SK-N-SH (cell line): Measurements from ENCODE around the gene TRIM4. TPM values are rescaled to one million over a fixed set of nuclear protein-coding genes. Genes with fewer than 3 reads are reported as not detected.

ENCODE experiments used
- CTCF ChIA-PET: fragments of 300-600, 350-600 bp; formaldehyde crosslinking; extraction: SDS; loops from one replicate; lab custom pipeline; 2021; lab: Yijun Ruan, JAX
- POLR2A ChIA-PET: fragments of 350-600 bp; sonication (Branson Sonifier 250); formaldehyde crosslinking; extraction: SDS; loops from one replicate; lab custom pipeline; 2020; ENCODE audit warnings: antibody characterized with exemption, inconsistent platforms; lab: Yijun Ruan, JAX
- DNase-seq: peaks from one replicate; pipeline ENCODE4 v3.0.0; 2012
- H2AFZ ChIP-seq: fragments of 200-600 bp; sonication (generic); 2 replicates; pipeline ENCODE4 v1.8.1; 2016; ENCODE audit warnings: antibody characterized with exemption, mild to moderate bottlenecking, low read depth
- H3F3A ChIP-seq: fragments of 200-600 bp; sonication (generic); replicated peaks from 2 replicates; pipeline ENCODE3; 2016; ENCODE audit warnings: antibody characterized with exemption, mild to moderate bottlenecking; ENCODE audit not compliant: insufficient read depth
- H3K27ac ChIP-seq, 2 experiments: fragments of 200-500 bp in 1 of 2; fragments of 200-600 bp in 1 of 2; sonication (Bioruptor generic) in 1 of 2; sonication (generic), shearing (Covaris generic) in 1 of 2; 2 replicates each; pipeline versions ENCODE4 v1.5.1 to v1.6.1; 2014 to 2016; ENCODE audit warnings: low read depth in 2 of 2, inconsistent platforms in 1 of 2, low read length in 1 of 2, mild to moderate bottlenecking in 1 of 2, mixed read lengths in 1 of 2
- H3K27me3 ChIP-seq: fragments of 200-600 bp; sonication (generic), shearing (Covaris generic); 2 replicates; pipeline ENCODE4 v1.6.1; 2016; ENCODE audit warnings: mixed run types; ENCODE audit not compliant: insufficient read depth
- H3K36me3 ChIP-seq, 2 experiments: fragments of 200-500 bp in 1 of 2; fragments of 200-600 bp in 1 of 2; sonication (Bioruptor generic) in 1 of 2; sonication (generic) in 1 of 2; replicated peaks in 1 of 2; 2 replicates each; pipeline versions ENCODE3 to v1.5.1; 2014 to 2016; ENCODE audit warnings: low read length in 1 of 2, mild to moderate bottlenecking in 1 of 2; ENCODE audit not compliant: insufficient read depth in 2 of 2, control insufficient read depth in 1 of 2
- H3K4me1 ChIP-seq, 2 experiments: fragments of 200-500 bp in 1 of 2; fragments of 200-600 bp in 1 of 2; sonication (Bioruptor generic) in 1 of 2; sonication (generic), shearing (Covaris generic) in 1 of 2; 2 replicates each; pipeline versions ENCODE4 v1.5.1 to v1.6.1; 2014 to 2016; ENCODE audit warnings: low read depth in 1 of 2, low read length in 1 of 2, mixed run types in 1 of 2; ENCODE audit not compliant: insufficient read depth in 2 of 2, control insufficient read depth in 1 of 2
- H3K4me2 ChIP-seq: fragments of 200-600 bp; sonication (generic), shearing (Covaris generic); 2 replicates; pipeline ENCODE4 v1.6.1; 2017; ENCODE audit warnings: mixed run types
- H3K4me3 ChIP-seq, 2 experiments: fragments of 200-500 bp in 1 of 2; fragments of 200-600 bp in 1 of 2; sonication (Bioruptor generic) in 1 of 2; sonication (generic), shearing (Covaris generic) in 1 of 2; 2 replicates each; pipeline versions ENCODE4 v1.5.1 to v1.8.1; 2014 to 2016; ENCODE audit warnings: low read depth in 2 of 2, inconsistent platforms in 1 of 2, low read length in 1 of 2, mild to moderate bottlenecking in 1 of 2, mixed read lengths in 1 of 2, moderate library complexity in 1 of 2
- H3K79me2 ChIP-seq: fragments of 200-600 bp; sonication (generic); 2 replicates; pipeline ENCODE4 v1.8.1; 2017; ENCODE audit warnings: mild to moderate bottlenecking; ENCODE audit not compliant: insufficient read depth
- H3K9ac ChIP-seq: fragments of 200-600 bp; sonication (generic); 2 replicates; pipeline ENCODE4 v1.6.1; 2017; ENCODE audit warnings: mixed run types
- H3K9me2 ChIP-seq: fragments of 200-600 bp; sonication (generic); 2 replicates; pipeline ENCODE4 v1.6.1; 2017; ENCODE audit warnings: mixed run types
- H3K9me3 ChIP-seq: fragments of 200-600 bp; sonication (generic); 2 replicates; pipeline ENCODE4 v1.6.1; 2017; ENCODE audit warnings: mixed run types, mild to moderate bottlenecking, moderate library complexity
- H4K20me1 ChIP-seq: fragments of 200-600 bp; sonication (generic); 2 replicates; pipeline ENCODE4 v1.6.1; 2017; ENCODE audit warnings: mild to moderate bottlenecking, mixed run types; ENCODE audit not compliant: insufficient read depth
- CHD2 ChIP-seq: fragments of 150-350 bp; IDR thresholded peaks from 2 replicates; pipeline ENCODE4 v1.6.1; 2018; ENCODE audit warnings: low read length; ENCODE audit not compliant: partially characterized antibody
- EP300 ChIP-seq, 2 experiments: IDR thresholded peaks; 2 replicates each; pipeline versions ENCODE4 v1.4.0 to v1.6.1; 2012; ENCODE audit warnings: borderline replicate concordance in 1 of 2, low read depth in 1 of 2, low read length in 1 of 2
- FOSL2 ChIP-seq: IDR thresholded peaks from 2 replicates; pipeline ENCODE4 v1.4.0; 2012; ENCODE audit warnings: low read depth, mild to moderate bottlenecking, moderate library complexity, borderline replicate concordance
- FOXJ3 ChIP-seq: sonication (generic); formaldehyde crosslinking; IDR thresholded peaks from 2 replicates; pipeline ENCODE4 v1.5.1; 2020; ENCODE audit warnings: mild to moderate bottlenecking, missing genetic modification reagents
- GABPA ChIP-seq: IDR thresholded peaks from 2 replicates; pipeline ENCODE4 v1.4.0; 2012; ENCODE audit warnings: low read depth, mild to moderate bottlenecking
- JUND ChIP-seq: IDR thresholded peaks from 2 replicates; pipeline ENCODE4 v1.4.0; 2012
- NFIC ChIP-seq: IDR thresholded peaks from 2 replicates; pipeline ENCODE4 v1.4.0; 2012; ENCODE audit warnings: borderline replicate concordance
- POLR2AphosphoS5 ChIP-seq: IDR thresholded peaks from 2 replicates; pipeline ENCODE4 v1.6.1; 2012; ENCODE audit warnings: low read depth, low read length
- RCOR1 ChIP-seq: fragments of 150-350 bp; IDR thresholded peaks from 2 replicates; pipeline ENCODE4 v1.6.1; 2017; ENCODE audit warnings: antibody characterized with exemption, low read length
- SIN3A ChIP-seq: IDR thresholded peaks from 2 replicates; pipeline ENCODE4 v1.6.1; 2012; ENCODE audit warnings: low read depth, mild to moderate bottlenecking, low read length, moderate library complexity, borderline replicate concordance
- SMC3 ChIP-seq: IDR thresholded peaks from 2 replicates; pipeline ENCODE4 v1.6.1; 2012; ENCODE audit warnings: low read depth, low read length, improper control_type of control experiment
- TCF12 ChIP-seq: IDR thresholded peaks from 2 replicates; pipeline ENCODE4 v1.4.0; 2012
- TEAD4 ChIP-seq: IDR thresholded peaks from 2 replicates; pipeline ENCODE4 v1.4.0; 2012; ENCODE audit warnings: mild to moderate bottlenecking, borderline replicate concordance; ENCODE audit not compliant: insufficient read depth
- WGBS: methylation state at CpG from one replicate; pipeline ENCODE4 v1.1.6; 2017; ENCODE audit warnings: low lambda C conversion rate; 5-methylcytosine and 5-hydroxymethylcytosine counted together
- polyA plus RNA-seq, 3 experiments: library from polyadenylated mRNA; depleted of rRNA; stranded (reverse); fragments of >200 nt; gene quantifications; 2 replicates each; pipeline ENCODE4 v1.2.3, GENCODE V29; 2012
- TF ChIP-seq, protein P1 (sequence below): fragments of 200-600 bp; sonication (generic); IDR thresholded peaks from 2 replicates; pipeline ENCODE4 v1.6.1; 2017; ENCODE audit warnings: antibody characterized with exemption, mild to moderate bottlenecking, moderate library complexity
- TF ChIP-seq, protein P2 (sequence below): fragments of 150-350 bp; IDR thresholded peaks from 2 replicates; pipeline ENCODE4 v1.6.1; 2017; ENCODE audit warnings: antibody characterized with exemption, low read length, low read depth, borderline replicate concordance
- TF ChIP-seq, protein P3 (sequence below): fragments of 150-350 bp; IDR thresholded peaks from 2 replicates; pipeline ENCODE4 v1.6.1; 2016; ENCODE audit warnings: mild to moderate bottlenecking, low read depth, low read length
- TF ChIP-seq, protein P4 (sequence below): IDR thresholded peaks from 2 replicates; pipeline ENCODE4 v1.6.1; 2012; ENCODE audit warnings: mild to moderate bottlenecking, low read depth, low read length, moderate library complexity
- TF ChIP-seq, protein P5 (sequence below): IDR thresholded peaks from 2 replicates; pipeline ENCODE4; 2012
- TF ChIP-seq, protein P6 (sequence below): IDR thresholded peaks from 2 replicates; pipeline ENCODE4 v1.4.0; 2012; ENCODE audit warnings: low read depth

TRIM4 gene
- polyA plus RNA-seq, 1 of the 3 experiments (the other 2 are of a cell fraction) = 6.6 TPM

DNA sequence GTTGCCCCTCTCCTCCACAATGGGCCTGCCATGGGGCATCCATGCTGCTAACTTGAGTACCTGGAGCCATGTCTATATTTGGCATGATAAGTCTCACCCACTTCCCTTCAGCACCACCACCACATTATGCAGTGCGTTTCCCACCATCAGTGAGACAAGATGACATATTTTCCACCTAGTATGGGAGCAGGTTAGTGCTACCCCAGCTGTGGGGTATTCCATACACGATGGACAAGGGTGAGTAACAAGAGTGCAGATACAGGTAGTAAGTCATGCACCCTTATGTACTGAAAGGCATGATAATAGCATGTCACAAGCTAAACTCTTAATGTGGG lies 21.3 kb downstream of the TRIM4 start:
- 52% methylated on average over 2 of the region's 2 CpGs for WGBS
- Histone ChIP-seq H3K27me3 (no peaks in the 10 kb centered on the region; the same call in 1 of the 2 replicates), H3K4me1 (peaks cover 0 to 13% of the 10 kb centered on the region in 2 experiments; a peak in 2 of 4 replicates), H3K9me2 (no peaks in the 10 kb centered on the region), H3K4me3 (no peak overlapping the region), H3K79me2 (no peaks in the 10 kb centered on the region), H2AFZ (no peak overlapping the region), H3F3A (no peaks in the 10 kb centered on the region), H3K36me3 (peaks cover 11 to 20% of the 10 kb centered on the region in 2 experiments), H3K27ac (no peak overlapping the region), H3K9me3 (no peaks in the 10 kb centered on the region), H3K9ac (no peak overlapping the region), H4K20me1 (no peaks in the 10 kb centered on the region), H3K4me2 (no peak overlapping the region)
- no peak for DNase-seq
- no peak for TF ChIP-seq FOXJ3 (CRISPR knock-in tag)
- no peak for TF ChIP-seq TCF12
- TF ChIP-seq TEAD4 = no peak
- no peak for TF ChIP-seq FOSL2
- TF ChIP-seq SMC3 = no peak
- no peak for TF ChIP-seq SIN3A
- no peak for TF ChIP-seq RCOR1
- TF ChIP-seq, protein P1, sequence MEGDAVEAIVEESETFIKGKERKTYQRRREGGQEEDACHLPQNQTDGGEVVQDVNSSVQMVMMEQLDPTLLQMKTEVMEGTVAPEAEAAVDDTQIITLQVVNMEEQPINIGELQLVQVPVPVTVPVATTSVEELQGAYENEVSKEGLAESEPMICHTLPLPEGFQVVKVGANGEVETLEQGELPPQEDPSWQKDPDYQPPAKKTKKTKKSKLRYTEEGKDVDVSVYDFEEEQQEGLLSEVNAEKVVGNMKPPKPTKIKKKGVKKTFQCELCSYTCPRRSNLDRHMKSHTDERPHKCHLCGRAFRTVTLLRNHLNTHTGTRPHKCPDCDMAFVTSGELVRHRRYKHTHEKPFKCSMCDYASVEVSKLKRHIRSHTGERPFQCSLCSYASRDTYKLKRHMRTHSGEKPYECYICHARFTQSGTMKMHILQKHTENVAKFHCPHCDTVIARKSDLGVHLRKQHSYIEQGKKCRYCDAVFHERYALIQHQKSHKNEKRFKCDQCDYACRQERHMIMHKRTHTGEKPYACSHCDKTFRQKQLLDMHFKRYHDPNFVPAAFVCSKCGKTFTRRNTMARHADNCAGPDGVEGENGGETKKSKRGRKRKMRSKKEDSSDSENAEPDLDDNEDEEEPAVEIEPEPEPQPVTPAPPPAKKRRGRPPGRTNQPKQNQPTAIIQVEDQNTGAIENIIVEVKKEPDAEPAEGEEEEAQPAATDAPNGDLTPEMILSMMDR = no peak
- TF ChIP-seq, protein P2, sequence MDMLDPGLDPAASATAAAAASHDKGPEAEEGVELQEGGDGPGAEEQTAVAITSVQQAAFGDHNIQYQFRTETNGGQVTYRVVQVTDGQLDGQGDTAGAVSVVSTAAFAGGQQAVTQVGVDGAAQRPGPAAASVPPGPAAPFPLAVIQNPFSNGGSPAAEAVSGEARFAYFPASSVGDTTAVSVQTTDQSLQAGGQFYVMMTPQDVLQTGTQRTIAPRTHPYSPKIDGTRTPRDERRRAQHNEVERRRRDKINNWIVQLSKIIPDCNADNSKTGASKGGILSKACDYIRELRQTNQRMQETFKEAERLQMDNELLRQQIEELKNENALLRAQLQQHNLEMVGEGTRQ = no peak
- TF ChIP-seq POLR2AphosphoS5 = no peak
- TF ChIP-seq, protein P3, sequence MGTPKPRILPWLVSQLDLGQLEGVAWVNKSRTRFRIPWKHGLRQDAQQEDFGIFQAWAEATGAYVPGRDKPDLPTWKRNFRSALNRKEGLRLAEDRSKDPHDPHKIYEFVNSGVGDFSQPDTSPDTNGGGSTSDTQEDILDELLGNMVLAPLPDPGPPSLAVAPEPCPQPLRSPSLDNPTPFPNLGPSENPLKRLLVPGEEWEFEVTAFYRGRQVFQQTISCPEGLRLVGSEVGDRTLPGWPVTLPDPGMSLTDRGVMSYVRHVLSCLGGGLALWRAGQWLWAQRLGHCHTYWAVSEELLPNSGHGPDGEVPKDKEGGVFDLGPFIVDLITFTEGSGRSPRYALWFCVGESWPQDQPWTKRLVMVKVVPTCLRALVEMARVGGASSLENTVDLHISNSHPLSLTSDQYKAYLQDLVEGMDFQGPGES = no peak
- TF ChIP-seq CHD2 = no peak
- TF ChIP-seq, protein P4, sequence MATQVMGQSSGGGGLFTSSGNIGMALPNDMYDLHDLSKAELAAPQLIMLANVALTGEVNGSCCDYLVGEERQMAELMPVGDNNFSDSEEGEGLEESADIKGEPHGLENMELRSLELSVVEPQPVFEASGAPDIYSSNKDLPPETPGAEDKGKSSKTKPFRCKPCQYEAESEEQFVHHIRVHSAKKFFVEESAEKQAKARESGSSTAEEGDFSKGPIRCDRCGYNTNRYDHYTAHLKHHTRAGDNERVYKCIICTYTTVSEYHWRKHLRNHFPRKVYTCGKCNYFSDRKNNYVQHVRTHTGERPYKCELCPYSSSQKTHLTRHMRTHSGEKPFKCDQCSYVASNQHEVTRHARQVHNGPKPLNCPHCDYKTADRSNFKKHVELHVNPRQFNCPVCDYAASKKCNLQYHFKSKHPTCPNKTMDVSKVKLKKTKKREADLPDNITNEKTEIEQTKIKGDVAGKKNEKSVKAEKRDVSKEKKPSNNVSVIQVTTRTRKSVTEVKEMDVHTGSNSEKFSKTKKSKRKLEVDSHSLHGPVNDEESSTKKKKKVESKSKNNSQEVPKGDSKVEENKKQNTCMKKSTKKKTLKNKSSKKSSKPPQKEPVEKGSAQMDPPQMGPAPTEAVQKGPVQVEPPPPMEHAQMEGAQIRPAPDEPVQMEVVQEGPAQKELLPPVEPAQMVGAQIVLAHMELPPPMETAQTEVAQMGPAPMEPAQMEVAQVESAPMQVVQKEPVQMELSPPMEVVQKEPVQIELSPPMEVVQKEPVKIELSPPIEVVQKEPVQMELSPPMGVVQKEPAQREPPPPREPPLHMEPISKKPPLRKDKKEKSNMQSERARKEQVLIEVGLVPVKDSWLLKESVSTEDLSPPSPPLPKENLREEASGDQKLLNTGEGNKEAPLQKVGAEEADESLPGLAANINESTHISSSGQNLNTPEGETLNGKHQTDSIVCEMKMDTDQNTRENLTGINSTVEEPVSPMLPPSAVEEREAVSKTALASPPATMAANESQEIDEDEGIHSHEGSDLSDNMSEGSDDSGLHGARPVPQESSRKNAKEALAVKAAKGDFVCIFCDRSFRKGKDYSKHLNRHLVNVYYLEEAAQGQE = no peak
- TF ChIP-seq NFIC = no peak
- TF ChIP-seq EP300 (IDR thresholded peaks at IDR 0.05; ENCODE audit: borderline replicate concordance in 1 of 2, low read depth in 1 of 2, low read length in 1 of 2) = no peak
- TF ChIP-seq JUND = no peak
- TF ChIP-seq GABPA = no peak
- TF ChIP-seq, protein P5, sequence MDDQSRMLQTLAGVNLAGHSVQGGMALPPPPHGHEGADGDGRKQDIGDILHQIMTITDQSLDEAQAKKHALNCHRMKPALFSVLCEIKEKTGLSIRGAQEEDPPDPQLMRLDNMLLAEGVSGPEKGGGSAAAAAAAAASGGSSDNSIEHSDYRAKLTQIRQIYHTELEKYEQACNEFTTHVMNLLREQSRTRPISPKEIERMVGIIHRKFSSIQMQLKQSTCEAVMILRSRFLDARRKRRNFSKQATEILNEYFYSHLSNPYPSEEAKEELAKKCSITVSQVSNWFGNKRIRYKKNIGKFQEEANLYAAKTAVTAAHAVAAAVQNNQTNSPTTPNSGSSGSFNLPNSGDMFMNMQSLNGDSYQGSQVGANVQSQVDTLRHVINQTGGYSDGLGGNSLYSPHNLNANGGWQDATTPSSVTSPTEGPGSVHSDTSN = no peak
- TF ChIP-seq, protein P6, sequence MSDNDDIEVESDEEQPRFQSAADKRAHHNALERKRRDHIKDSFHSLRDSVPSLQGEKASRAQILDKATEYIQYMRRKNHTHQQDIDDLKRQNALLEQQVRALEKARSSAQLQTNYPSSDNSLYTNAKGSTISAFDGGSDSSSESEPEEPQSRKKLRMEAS = no peak
- ChIA-PET POLR2A (no interaction called here), CTCF (interaction anchor here (0.6 to 1.0 kb wide), 2 partner anchors 15 to 53 kb away, joined by 3 read pairs; no protein-coding TSS in a partner anchor)
